Measurements from ENCODE around the gene PUM2.

PUM2 gene

DNA sequence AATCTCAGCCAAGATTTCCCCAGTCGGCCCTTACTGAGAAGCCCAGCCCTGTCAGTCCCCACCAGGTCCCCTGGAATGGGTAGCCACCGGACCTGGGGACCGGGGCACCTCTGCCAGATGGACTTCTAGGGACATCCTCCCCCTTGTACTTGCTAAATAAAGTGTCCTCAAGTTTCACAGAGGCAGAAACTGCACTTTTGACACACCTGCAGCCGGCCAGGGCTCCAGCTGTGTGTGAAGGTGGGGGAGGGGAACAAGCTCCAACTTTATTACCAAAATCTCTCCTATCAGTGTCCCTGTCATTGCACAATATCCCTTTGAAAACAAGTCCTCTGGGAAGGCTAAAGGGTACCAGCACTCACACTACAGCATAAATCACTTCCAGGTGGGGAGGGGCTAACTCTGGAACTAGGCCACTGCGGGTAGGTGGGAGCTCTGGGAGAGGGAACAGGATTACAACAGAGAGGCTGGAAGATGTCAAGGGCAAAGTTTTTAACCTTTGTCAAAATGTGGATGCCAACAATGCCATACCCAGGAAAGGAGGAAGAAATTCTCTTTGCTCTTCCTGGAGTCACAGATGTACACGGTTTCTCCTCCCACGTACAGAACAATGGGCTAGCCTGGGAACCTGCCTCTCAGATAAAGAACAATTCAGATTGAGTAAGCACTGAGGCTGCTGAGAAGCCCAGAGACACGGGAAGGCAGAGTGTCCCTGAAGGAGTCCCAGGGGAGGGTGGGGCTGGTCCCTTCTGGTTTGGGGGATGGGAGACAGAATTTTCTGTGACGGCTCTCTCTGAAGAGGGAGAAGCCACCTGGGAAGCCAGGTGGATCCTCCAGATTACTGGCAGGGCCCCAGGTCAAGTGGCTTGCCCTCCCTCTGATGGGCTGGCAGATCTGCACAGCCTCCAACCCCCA, 136.7 kb downstream of the PUM2 start:
- Histone ChIP-seq H3K9me3 (replicated peaks; ENCODE audit: insufficient read depth, low read length) (no peaks in the 10 kb centered on the region), H3K9me2 (replicated peaks; ENCODE audit: insufficient read depth, low read length) (no peaks in the 10 kb centered on the region), H3K27ac (ENCODE audit: low read length) (peak overlapping the region; percentile 98), H2AFZ (ENCODE audit: low read length) (no peak overlapping the region), H3K36me3 (replicated peaks; ENCODE audit: insufficient read depth, low read length) (no peaks in the 10 kb centered on the region), H3K9ac (ENCODE audit: low read length) (peak overlapping the region; percentile 92), H3K27me3 (replicated peaks; ENCODE audit: insufficient read depth, low read length) (no peaks in the 10 kb centered on the region), H3K79me2 (ENCODE audit: low read length) (peaks cover 99% of the 10 kb centered on the region), H3F3A (ENCODE audit: insufficient read depth, low read length) (peaks cover 100% of the 10 kb centered on the region), H3K4me2 (ENCODE audit: low read depth, low read length) (peak overlapping the region; percentile 93), H3K4me3 (ENCODE audit: low read length) (peak overlapping the region; percentile 56), H3K4me1 (ENCODE audit: low read length) (peaks cover 98% of the 10 kb centered on the region), H4K20me1 (ENCODE audit: insufficient read depth, low read length) (no peaks in the 10 kb centered on the region)
- TF ChIP-seq EZH2phosphoT487 (IDR thresholded peaks at IDR 0.05; ENCODE audit: low read length) (no peak), EZH2 (optimal IDR thresholded peaks at IDR 0.05; ENCODE audit: low read depth, low read length) (no peak)
- TF ChIP-seq, protein P1, sequence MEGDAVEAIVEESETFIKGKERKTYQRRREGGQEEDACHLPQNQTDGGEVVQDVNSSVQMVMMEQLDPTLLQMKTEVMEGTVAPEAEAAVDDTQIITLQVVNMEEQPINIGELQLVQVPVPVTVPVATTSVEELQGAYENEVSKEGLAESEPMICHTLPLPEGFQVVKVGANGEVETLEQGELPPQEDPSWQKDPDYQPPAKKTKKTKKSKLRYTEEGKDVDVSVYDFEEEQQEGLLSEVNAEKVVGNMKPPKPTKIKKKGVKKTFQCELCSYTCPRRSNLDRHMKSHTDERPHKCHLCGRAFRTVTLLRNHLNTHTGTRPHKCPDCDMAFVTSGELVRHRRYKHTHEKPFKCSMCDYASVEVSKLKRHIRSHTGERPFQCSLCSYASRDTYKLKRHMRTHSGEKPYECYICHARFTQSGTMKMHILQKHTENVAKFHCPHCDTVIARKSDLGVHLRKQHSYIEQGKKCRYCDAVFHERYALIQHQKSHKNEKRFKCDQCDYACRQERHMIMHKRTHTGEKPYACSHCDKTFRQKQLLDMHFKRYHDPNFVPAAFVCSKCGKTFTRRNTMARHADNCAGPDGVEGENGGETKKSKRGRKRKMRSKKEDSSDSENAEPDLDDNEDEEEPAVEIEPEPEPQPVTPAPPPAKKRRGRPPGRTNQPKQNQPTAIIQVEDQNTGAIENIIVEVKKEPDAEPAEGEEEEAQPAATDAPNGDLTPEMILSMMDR (IDR thresholded peaks at IDR 0.05; ENCODE audit: low read length): no peak
- peak; percentile 90 for DNase-seq

DNA sequence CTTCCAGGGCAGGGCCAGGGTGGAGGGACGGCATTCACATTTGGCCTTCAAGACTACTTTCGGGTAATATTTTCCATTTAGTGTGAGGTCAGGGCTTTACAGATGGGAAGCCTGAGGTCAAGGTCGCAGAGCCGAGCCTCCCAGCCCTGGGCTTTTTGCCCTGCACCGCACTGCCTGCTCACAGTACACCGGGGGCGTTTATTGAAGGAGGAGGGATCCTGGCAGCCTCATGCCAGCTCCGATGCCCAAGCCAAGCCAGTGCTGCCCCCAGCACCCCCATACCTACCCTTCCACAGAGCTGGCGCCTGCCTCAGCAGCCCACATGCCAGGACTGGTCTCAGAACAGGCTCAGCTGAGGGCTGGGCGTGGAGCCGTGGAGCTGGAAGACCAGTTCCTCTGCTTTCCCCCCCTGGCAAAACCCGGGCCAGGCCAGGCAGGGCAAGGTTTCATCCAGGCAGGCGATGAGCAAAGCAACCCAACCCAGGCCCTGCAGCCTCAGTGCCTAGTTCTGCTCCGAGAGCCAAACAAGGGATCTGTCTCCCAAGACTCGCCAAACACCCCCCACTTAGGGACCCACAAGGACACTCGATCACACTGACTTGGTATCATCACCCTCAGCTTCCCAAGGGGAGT, 137.7 kb downstream of the PUM2 start:
- TF ChIP-seq, protein P1 (IDR thresholded peaks at IDR 0.05; ENCODE audit: low read length): no peak
- no peak for TF ChIP-seq EZH2 (optimal IDR thresholded peaks at IDR 0.05; ENCODE audit: low read depth, low read length)
- Histone ChIP-seq H2AFZ (ENCODE audit: low read length) (no peak overlapping the region), H3K4me1 (ENCODE audit: low read length) (peaks cover 98% of the 10 kb centered on the region), H3K9me3 (replicated peaks; ENCODE audit: insufficient read depth, low read length) (no peaks in the 10 kb centered on the region), H3K79me2 (ENCODE audit: low read length) (peaks cover 98% of the 10 kb centered on the region), H3K9ac (ENCODE audit: low read length) (peak overlapping the region; percentile 92), H4K20me1 (ENCODE audit: insufficient read depth, low read length) (no peaks in the 10 kb centered on the region), H3K36me3 (replicated peaks; ENCODE audit: insufficient read depth, low read length) (no peaks in the 10 kb centered on the region), H3K9me2 (replicated peaks; ENCODE audit: insufficient read depth, low read length) (no peaks in the 10 kb centered on the region), H3F3A (ENCODE audit: insufficient read depth, low read length) (peaks cover 100% of the 10 kb centered on the region), H3K4me3 (ENCODE audit: low read length) (peak overlapping the region; percentile 56), H3K27ac (ENCODE audit: low read length) (peak overlapping the region; percentile 98), H3K27me3 (replicated peaks; ENCODE audit: insufficient read depth, low read length) (no peaks in the 10 kb centered on the region), H3K4me2 (ENCODE audit: low read depth, low read length) (peak overlapping the region; percentile 93)
- DNase-seq: no peak

DNA sequence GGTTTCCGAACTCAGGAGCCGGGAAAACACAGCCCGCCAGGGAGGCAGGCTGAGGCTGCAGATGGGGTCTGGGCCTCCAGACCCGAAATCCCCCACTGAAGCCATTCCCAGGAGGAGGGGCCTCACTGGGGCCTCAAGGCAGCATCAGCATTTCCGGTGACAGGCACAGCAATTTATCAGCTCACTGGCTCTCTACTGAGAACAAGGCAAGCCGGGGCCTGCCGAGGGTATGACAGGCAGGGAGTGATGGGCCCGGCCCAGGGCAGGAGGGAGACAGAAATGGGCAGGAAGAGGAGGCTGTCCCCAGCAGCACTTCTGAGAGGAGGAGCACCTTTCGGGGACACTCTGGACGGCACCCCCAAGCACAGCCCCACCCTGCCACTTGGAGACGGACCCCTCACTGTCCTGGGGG, 138.2 kb downstream of the PUM2 start:
- DNase-seq: peak; percentile 87
- H3K9ac ChIP-seq (ENCODE audit: low read length): peak overlapping the region; percentile 92
- no peaks in the 10 kb centered on the region for H3K27me3 ChIP-seq (replicated peaks; ENCODE audit: insufficient read depth, low read length)
- peaks cover 98% of the 10 kb centered on the region for H3K79me2 ChIP-seq (ENCODE audit: low read length)
- H3K4me2 ChIP-seq (ENCODE audit: low read depth, low read length): peak overlapping the region; percentile 93
- peaks cover 98% of the 10 kb centered on the region for H3K4me1 ChIP-seq (ENCODE audit: low read length)
- no peak overlapping the region for H2AFZ ChIP-seq (ENCODE audit: low read length)
- H3K9me3 ChIP-seq (replicated peaks; ENCODE audit: insufficient read depth, low read length): no peaks in the 10 kb centered on the region
- TF ChIP-seq EZH2 (optimal IDR thresholded peaks at IDR 0.05; ENCODE audit: low read depth, low read length) (no peak), EZH2phosphoT487 (IDR thresholded peaks at IDR 0.05; ENCODE audit: low read length) (no peak)
- TF ChIP-seq, protein P1 (IDR thresholded peaks at IDR 0.05; ENCODE audit: low read length): no peak
- no peaks in the 10 kb centered on the region for H3K36me3 ChIP-seq (replicated peaks; ENCODE audit: insufficient read depth, low read length)
- H3K4me3 ChIP-seq (ENCODE audit: low read length): peak overlapping the region; percentile 56
- peaks cover 100% of the 10 kb centered on the region for H3F3A ChIP-seq (ENCODE audit: insufficient read depth, low read length)
- H4K20me1 ChIP-seq (ENCODE audit: insufficient read depth, low read length): no peaks in the 10 kb centered on the region
- H3K27ac ChIP-seq (ENCODE audit: low read length): peak overlapping the region; percentile 98
- no peaks in the 10 kb centered on the region for H3K9me2 ChIP-seq (replicated peaks; ENCODE audit: insufficient read depth, low read length)

All from MM.1S (cell line).